ENCODE results near the gene ZIM2.

Gene ZIM2

DNA sequence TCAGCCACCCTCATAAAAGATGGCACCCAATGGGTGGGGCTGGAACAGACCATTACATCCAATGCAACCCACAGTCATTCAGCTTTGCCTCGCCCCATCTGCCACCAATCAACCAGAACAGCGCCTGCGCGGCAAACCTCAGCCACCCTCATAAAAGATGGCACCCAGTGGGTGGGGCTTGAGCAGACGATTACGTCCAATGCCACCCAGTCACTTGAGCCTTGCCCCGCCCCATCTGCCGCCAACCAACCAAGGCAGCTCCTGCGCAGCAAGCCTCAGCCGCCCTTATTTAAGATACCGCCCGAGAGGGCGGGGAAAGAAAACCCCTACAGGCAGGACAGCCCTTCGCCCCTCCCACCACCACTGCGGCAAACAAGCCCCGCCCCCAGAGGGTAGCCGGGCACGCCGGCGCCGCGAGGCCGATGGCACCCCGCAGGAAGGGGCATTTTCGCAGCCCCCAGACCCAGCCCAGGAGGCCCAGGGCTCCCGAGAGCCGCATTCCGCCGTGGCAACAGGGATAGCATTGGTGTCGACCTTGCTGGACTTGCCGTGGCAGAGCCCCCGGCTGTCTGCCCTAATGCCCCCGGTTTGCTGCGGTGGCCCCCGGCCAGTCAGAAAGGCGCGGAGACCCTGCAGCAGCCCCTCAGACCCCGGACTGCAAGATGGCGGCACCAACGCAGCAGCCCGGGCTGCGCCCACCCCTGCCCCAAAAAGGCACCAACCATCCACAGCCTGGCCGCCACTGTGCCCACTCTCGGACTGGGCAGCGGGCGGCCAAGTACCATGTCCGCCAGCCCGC, 675 bp downstream of the ZIM2 start:
- FAIRE-seq (no peak), DNase-seq (ENCODE audit: extremely low spot score, insufficient read length, low read depth) (no peak)

GRCh38 chr19:56838909-56839651, 1.4 kb downstream of the ZIM2 start:
- DNase-seq (ENCODE audit: extremely low spot score, insufficient read length, low read depth), result no peak
- FAIRE-seq, result no peak

- DNase-seq (ENCODE audit: extremely low spot score, insufficient read length, low read depth) (no peak), FAIRE-seq (no peak)
Observed at GRCh38 chr19:56838024-56838908, 2.3 kb downstream of the ZIM2 start.

- no peak for FAIRE-seq
- no peak for DNase-seq (ENCODE audit: extremely low spot score, insufficient read length, low read depth)
Observed at GRCh38 chr19:56837492-56838023, 3.0 kb downstream of the ZIM2 start.

DNA sequence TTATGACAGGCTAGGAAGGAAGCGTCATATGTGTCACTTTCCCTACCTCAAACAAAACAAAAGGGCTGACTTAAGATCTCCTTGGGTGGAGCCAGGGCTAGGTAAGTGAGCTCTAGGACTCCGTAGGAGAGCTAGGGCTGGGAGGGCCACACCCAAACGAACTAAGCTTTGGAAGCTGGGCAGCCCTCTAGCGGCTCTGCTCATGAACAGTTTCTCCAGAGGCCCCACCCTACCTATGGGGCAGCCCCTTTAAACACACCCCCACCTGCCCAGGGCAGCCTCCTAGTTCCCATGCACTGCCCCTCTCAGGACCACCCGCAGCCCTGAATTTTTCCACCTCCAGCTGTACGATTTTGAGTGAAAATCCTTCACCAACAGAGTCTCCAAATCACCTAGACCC, 3.5 kb downstream of the ZIM2 start:
- FAIRE-seq (no peak), DNase-seq (ENCODE audit: extremely low spot score, insufficient read length, low read depth) (no peak)

GRCh38 chr19:56836059-56836458, 4.5 kb downstream of the ZIM2 start:
- DNase-seq (ENCODE audit: extremely low spot score, insufficient read length, low read depth), result no peak
- FAIRE-seq, result no peak

DNA sequence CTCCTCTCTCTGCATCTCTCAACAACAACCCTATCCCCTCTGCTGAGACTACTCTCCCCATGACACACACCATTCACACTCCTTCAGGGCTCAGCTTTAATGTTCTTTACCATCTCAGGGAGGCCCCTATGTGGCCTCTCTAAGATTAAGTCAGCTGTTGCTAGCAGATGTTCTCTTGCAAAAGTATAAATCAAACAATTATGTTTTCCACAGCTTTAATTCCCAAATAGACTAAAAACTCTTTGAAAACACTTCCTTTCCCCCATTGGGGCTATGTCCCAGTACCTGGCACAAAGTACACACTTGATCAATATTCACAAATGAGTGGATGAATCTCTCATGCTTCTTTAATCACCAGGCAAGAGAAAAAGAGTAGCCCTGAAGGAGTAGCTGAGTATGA, 5.1 kb downstream of the ZIM2 start:
- FAIRE-seq, result no peak
- no peak for DNase-seq (ENCODE audit: extremely low spot score, insufficient read length, low read depth)

DNA sequence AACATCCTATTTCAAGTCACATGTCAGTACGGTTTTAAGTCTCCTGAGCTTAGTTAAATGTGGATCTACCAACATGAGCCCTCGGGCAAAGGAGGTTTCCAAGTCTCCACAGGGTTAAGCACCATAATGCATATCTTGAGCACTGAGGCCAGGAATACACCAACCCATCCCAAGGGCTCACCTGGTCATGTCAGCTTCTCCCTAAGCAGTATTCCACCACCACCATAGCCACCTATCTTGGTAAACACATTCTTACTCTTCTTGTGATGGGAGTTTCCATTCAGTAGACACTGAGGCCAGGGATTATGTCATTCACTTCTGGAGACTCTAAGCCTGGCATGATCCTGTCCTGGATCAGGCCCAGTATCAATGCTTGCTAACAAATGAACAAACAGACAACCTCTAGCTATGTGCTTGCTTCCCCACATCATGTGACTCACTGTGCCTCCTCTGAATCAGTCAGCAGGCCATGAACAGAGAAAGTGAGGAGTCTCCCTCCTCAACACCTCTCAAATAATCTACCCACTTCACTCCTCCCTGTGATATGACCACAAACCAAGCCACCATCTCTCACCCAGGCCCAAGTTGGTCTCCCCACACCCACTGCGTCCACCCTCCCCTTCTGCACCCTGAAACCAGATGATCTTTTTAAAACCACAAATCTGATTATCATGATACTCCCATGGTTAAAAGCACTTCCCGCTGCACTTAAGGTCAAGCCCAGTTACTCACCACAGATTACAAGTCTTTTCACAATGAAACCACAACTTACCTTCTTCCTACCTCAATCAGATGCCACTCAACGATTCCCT, 5.8 kb downstream of the ZIM2 start:
- FAIRE-seq, result no peak
- DNase-seq (ENCODE audit: extremely low spot score, insufficient read length, low read depth), result no peak

DNA sequence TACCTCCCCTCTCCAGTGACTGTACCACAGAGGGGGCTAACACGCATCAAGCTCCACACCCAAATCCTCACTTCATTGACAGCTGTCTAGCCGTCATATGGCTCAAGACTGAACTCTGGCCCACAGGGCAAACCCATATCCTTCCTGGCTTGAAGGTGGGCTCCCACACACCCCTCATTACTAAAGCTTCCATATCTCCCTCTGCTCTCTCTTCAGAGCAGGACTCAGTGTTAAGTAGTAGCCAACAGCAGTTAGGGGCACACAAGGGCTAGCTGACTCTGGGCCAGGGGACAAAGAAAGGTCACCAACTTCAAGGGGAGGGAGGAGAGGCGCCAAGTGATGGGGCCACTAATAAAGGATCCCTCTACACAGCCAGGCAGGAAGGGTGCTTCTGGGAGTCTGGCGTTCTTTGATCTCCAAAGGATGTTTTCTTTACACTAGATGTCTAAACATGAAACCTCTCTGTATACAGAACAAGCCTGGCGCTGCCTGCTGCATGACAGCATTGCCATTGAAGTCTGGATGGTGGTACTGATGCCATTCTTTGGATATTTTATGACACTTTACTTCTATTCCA, 8.1 kb downstream of the ZIM2 start:
- DNase-seq (ENCODE audit: extremely low spot score, insufficient read length, low read depth), result no peak
- no peak for FAIRE-seq

DNA sequence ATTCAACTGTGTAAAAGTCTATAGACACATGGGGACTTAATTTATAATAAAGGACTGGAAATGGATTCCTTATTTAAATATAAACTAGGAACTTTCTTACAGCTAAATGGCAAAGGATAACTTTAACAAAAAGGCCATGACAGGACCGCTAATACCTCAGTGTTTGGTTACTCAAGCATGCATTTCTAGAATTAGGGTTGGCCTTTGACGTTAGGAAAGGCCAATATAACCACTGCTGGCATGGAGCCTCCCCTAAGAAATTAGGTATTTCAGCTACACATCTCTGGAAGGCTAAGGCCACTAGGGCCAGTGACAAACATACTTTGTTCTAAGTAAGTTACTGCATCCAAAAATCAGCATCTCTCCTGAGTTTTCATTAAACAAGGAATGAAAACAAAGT, 9.3 kb downstream of the ZIM2 start:
- FAIRE-seq (no peak), DNase-seq (ENCODE audit: extremely low spot score, insufficient read length, low read depth) (no peak)

- no peak for FAIRE-seq
- no peak for DNase-seq (ENCODE audit: extremely low spot score, insufficient read length, low read depth)
Observed at GRCh38 chr19:56829596-56829995, 10.9 kb downstream of the ZIM2 start.

- DNase-seq (ENCODE audit: extremely low spot score, insufficient read length, low read depth) (no peak), FAIRE-seq (no peak)
Observed at GRCh38 chr19:56827708-56828107, 12.8 kb downstream of the ZIM2 start.

GRCh38 chr19:56823956-56824355, 16.6 kb downstream of the ZIM2 start:
- FAIRE-seq, result no peak

GRCh38 chr19:56823417-56823816, 17.1 kb downstream of the ZIM2 start:
- no peak for FAIRE-seq
- DNase-seq (ENCODE audit: extremely low spot score, insufficient read length, low read depth), result no peak

More at GRCh38 chr19:56823956-56824355, 16.6 kb downstream of the ZIM2 start:
- DNase-seq (ENCODE audit: extremely low spot score, insufficient read length, low read depth), result no peak

- DNase-seq (ENCODE audit: extremely low spot score, insufficient read length, low read depth) (no peak), FAIRE-seq (no peak)
Observed at GRCh38 chr19:56822755-56823154, 17.8 kb downstream of the ZIM2 start.

DNA sequence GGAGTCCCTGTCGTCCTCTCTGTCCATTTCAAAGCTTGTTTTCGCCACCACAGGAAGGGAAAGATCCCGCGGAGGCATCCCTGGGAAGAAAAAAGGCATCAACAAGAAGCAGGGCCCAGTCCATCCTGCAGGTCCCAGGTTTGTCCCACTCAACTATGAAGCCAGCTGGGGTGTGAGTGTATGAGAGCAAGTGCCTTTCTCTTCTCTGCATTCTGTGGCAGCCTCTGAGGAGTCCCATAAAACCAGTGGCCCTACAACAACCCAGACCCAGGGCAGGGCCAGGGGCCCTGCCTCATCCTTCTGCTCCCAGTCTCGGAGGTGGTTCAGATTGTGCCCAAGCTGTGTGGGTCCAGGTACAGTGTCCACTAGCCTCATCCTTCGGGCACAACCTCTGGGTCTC, 18.9 kb downstream of the ZIM2 start:
- no peak for DNase-seq (ENCODE audit: extremely low spot score, insufficient read length, low read depth)
- FAIRE-seq, result no peak

GRCh38 chr19:56821209-56821608, 19.3 kb downstream of the ZIM2 start:
- FAIRE-seq (no peak), DNase-seq (ENCODE audit: extremely low spot score, insufficient read length, low read depth) (no peak)

GRCh38 chr19:56819166-56819565, 21.4 kb downstream of the ZIM2 start:
- DNase-seq (ENCODE audit: extremely low spot score, insufficient read length, low read depth), result no peak
- no peak for FAIRE-seq

DNA sequence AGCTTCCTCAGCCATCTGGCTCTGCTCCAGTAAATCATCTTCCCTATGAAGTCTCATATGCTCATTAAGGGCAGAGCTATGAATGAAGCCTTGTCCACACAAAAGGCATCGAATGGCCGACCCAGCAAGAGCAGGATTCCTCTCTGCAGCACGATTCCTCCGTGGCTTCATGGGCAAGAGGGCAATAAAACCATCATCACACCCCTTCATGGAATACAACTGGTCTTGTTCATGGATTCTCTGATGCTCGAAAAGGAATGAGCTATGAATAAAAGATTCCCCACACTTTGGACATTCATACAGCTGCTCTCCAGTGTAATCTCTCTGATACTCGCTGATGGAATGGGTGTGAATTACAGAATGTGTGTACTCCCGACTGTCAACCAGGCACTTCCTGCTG, 25.9 kb downstream of the ZIM2 start:
- no peak for FAIRE-seq
- DNase-seq (ENCODE audit: extremely low spot score, insufficient read length, low read depth), result no peak
